Right atrium auricular region (tissue), 2 donors: ENCODE measurements around the gene ZNF362. TPM values are rescaled to one million over a fixed set of nuclear protein-coding genes. Genes with fewer than 3 reads are reported as not detected.

Experiments used
- DNase-seq: peaks from one replicate; pipeline ENCODE4 v3.0.0-alpha.2; 2019; ENCODE audit warnings: low spot score
- H3K27ac ChIP-seq, 2 donors: fragments of 200-600 bp; sonication (generic); 1 replicate in 1 of 2; 2 replicates in 1 of 2; pipeline ENCODE4 v1.5.1; 2016 to 2019
- H3K27me3 ChIP-seq, 2 donors: fragments of 200-600 bp; sonication (generic); one replicate each; pipeline versions ENCODE4 v1.5.1 to v1.6.0; 2017 to 2019
- H3K36me3 ChIP-seq: fragments of 200-600 bp; sonication (generic); one replicate; pipeline ENCODE4 v1.5.1; 2016
- H3K4me1 ChIP-seq, 2 donors: fragments of 200-600 bp; sonication (generic); one replicate each; pipeline versions ENCODE4 v1.5.1 to v1.6.0; 2017 to 2019
- H3K4me3 ChIP-seq, 2 donors: fragments of 200-600 bp; sonication (generic); 1 replicate in 1 of 2; 2 replicates in 1 of 2; pipeline ENCODE4 v1.5.1; 2017 to 2019; ENCODE audit warnings: mild to moderate bottlenecking in 1 of 2, moderate library complexity in 1 of 2
- H3K9me3 ChIP-seq, 2 donors: fragments of 200-600 bp; sonication (generic); one replicate each; pipeline ENCODE4 v1.5.1; 2019
- total RNA-seq, 2 donors: library from RNA; depleted of rRNA; stranded (reverse); fragments of >200 nt; gene quantifications; one replicate each; pipeline ENCODE4 v1.1.0, GENCODE V29; 2016
- TF ChIP-seq, protein P1 (sequence below), 2 donors: fragments of 200-600 bp; sonication (generic); IDR thresholded peaks; one replicate each; pipeline ENCODE4 v1.5.1; 2019; ENCODE audit warnings: antibody characterized with exemption in 2 of 2

Gene ZNF362
- total RNA-seq, 2 donors from 2014 or later = 23.5 to 50.5 TPM

DNA sequence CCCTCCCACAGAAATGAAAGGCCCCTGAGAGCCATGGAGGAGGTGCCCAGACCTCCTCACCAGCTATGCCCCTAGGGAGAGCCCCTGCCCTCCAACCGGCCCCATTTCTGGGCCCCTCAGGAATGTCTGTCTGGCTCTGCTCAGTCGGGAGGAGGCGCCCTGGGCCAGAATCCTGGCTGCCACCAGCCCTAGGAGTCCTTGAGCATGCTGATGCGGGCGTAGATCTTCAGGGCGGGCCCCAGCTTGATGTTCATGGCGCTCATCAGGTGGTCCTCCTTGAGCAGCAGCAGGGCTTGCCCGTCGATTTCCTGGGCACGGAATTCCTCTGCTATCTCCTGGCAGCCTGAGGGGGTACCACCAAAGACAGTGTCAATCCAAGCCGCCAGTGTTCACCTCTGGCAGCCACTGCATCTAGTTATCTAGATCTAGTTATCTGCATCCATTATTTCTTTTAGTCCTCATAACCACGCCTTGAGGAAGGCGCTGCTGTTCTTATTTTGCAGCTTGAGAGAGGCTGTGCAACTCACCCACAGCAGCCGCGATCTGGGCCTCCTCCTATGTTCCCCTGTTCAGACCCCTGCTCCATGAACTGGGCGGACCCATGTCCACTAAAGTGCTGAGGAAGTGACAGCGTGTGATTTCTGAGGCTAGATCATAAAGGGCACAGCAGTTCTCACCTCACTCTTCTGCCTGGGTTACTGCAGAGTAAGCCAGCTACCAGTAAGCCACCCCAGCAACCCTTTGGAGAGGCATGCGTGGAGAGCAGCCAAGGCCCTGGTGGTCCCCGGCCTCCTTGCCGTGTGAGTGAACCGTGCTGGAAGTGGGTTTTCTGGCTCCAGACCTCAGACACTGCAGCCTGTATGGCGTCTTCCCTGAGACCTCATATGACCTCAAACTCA lies 68.6 kb downstream of the ZNF362 start:
- Histone ChIP-seq H3K4me3 (no peak overlapping the region), H3K27ac (peak overlapping the region; percentile 18 to 36), H3K36me3 (peaks cover 76% of the 10 kb centered on the region), H3K4me1 (peaks cover 0 to 37% of the 10 kb centered on the region in 2 donors), H3K9me3 (no peaks in the 10 kb centered on the region), H3K27me3 (no peaks in the 10 kb centered on the region)
- no peak for DNase-seq
- TF ChIP-seq, protein P1, sequence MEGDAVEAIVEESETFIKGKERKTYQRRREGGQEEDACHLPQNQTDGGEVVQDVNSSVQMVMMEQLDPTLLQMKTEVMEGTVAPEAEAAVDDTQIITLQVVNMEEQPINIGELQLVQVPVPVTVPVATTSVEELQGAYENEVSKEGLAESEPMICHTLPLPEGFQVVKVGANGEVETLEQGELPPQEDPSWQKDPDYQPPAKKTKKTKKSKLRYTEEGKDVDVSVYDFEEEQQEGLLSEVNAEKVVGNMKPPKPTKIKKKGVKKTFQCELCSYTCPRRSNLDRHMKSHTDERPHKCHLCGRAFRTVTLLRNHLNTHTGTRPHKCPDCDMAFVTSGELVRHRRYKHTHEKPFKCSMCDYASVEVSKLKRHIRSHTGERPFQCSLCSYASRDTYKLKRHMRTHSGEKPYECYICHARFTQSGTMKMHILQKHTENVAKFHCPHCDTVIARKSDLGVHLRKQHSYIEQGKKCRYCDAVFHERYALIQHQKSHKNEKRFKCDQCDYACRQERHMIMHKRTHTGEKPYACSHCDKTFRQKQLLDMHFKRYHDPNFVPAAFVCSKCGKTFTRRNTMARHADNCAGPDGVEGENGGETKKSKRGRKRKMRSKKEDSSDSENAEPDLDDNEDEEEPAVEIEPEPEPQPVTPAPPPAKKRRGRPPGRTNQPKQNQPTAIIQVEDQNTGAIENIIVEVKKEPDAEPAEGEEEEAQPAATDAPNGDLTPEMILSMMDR (IDR thresholded peaks at IDR 0.05) = no peak

DNA sequence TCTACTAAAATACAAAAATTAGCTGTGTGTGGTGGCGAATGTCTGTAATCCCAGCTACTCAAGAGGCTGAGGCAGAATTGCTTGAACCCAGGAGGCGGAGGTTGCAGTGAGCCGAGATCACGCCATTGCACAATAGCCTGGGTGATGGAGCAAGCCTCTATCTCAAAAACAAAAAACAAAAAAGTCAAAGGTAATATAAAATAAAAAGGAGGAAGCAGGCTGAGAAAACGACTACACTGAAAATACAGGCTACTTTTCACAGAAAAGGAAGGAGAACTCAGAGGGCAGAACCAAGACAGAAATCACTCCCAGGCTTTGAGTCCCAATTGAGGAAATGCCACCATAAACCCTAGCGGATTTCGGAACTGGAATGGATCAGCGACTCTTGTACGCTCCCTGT lies 70.5 kb downstream of the ZNF362 start:
- Histone ChIP-seq H3K27me3 (no peaks in the 10 kb centered on the region), H3K27ac (peak overlapping the region; percentile 56 to 63), H3K4me3 (no peak overlapping the region), H3K36me3 (peaks cover 94% of the 10 kb centered on the region), H3K4me1 (peaks cover 0 to 48% of the 10 kb centered on the region in 2 donors), H3K9me3 (no peaks in the 10 kb centered on the region)
- no peak for DNase-seq
- TF ChIP-seq, protein P1 (IDR thresholded peaks at IDR 0.05) = no peak

DNA sequence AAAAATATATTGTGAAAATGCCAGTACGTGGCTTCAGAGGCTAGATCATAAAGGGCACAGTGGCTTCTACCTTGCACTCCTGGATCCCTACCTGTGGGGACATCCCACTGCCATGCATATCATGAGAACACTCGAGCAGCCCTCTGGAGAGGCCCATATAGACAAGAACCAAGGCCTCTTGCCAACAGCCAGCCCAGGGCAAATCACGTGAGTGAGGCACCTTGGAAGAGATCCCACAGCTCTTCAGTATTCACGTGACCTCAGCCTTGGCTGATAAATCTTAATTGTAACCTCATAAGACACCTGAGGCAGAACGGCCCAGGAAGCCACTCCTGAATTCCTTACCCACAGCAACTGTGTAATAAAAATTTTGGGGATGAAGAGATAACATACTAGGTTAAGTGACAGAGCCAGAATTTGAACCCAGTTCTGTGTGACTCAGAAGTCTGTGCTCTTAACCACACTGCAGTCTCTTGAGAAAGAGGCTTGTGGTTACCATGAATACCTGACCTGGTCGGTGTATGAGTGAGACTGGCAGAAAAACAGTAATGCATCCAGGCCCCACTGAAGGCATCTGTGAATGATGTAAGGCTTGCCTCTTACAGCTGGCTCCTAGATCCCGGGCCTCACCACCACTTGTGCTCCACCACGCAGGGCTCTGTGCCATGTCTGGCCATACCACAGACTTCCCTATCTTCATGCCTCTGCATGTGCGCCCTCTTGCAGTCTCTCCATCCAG lies 71.5 kb downstream of the ZNF362 start:
- Histone ChIP-seq H3K4me3 (no peak overlapping the region), H3K27me3 (no peaks in the 10 kb centered on the region), H3K4me1 (peaks cover 0 to 58% of the 10 kb centered on the region in 2 donors), H3K36me3 (peaks cover 100% of the 10 kb centered on the region), H3K9me3 (no peaks in the 10 kb centered on the region), H3K27ac (peak overlapping the region; percentile 56 to 63)
- DNase-seq = no peak
- TF ChIP-seq, protein P1 (IDR thresholded peaks at IDR 0.05) = no peak

DNA sequence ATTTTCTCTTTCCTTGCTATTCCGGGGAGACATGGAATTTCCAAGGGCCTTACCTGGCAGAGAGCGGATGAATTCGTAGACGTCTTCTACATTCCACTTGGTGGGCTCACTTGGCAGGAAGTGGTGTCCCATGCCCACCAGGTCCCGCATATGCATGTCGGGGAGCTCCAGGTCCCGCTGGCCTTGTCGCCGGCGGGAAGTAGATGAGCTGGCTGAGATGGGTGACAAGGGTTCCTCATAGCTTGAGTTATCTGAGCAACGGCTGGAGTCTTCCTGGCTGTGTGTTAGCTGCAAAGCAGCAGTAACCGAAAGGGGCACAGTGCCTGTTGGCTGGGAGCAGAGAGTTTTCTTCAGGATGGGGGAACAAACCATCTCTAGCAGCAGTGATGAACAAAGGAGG lies 72.5 kb downstream of the ZNF362 start:
- H3K4me1 ChIP-seq = peaks cover 0 to 68% of the 10 kb centered on the region in 2 donors
- TF ChIP-seq, protein P1 (IDR thresholded peaks at IDR 0.05) = no peak
- no peaks in the 10 kb centered on the region for H3K9me3 ChIP-seq
- H3K27me3 ChIP-seq = no peaks in the 10 kb centered on the region
- H3K4me3 ChIP-seq = no peak overlapping the region
- H3K27ac ChIP-seq = peak overlapping the region; percentile 56 to 63
- no peak for DNase-seq
- H3K36me3 ChIP-seq = peaks cover 100% of the 10 kb centered on the region

DNA sequence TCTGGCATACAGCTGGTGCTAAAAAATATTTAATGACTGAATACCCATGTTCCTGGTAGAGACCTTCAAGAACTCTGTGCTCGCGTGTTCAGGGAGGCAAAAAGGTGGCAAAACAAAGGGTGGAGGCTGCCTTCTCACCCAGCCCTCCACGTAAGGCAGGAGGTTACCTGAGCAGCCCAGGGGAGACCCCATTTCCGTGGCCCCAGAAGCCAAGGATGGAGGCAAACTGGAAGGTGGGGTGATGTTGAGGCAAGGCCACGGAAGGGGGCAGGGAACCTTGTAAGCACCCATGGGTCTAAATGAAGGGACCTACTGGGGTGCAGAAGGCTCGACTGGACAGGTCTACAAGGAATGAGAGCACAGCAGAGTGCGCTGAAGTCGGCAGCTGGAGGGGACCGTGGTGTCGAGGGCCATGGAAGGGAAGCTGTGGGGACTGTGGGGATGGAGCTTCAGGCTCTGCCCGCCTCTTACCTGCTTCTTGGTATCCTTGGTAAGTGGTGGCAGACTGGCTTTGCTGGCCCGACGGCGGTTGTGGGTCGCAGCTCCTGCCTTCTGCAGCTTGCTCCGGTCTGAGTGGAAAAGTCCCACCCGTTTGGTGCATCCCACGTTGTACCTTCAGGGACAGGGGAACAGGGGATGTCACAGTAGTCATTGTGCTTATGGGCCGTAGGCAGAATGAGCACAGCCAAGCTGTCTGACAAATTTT lies 73.5 kb downstream of the ZNF362 start:
- no peak for DNase-seq
- TF ChIP-seq, protein P1 (IDR thresholded peaks at IDR 0.05) = no peak
- peaks cover 95% of the 10 kb centered on the region for H3K36me3 ChIP-seq
- H3K27ac ChIP-seq = peak overlapping the region in 1 of 2 donors; percentile 63
- H3K4me1 ChIP-seq = peaks cover 0 to 74% of the 10 kb centered on the region in 2 donors
- no peak overlapping the region for H3K4me3 ChIP-seq
- H3K27me3 ChIP-seq = no peaks in the 10 kb centered on the region
- H3K9me3 ChIP-seq = no peaks in the 10 kb centered on the region
